Neural cell (in vitro differentiated cells): ENCODE data around the gene GSDMA. TPM values are rescaled to one million over a fixed set of nuclear protein-coding genes. Genes with fewer than 3 reads are reported as not detected.

Experiments used
- H2AFZ ChIP-seq: fragments of 200-600, 300-800 bp; sonication (generic), shearing (Covaris generic); 2 replicates; pipeline ENCODE4 v1.6.0; 2014; ENCODE audit warnings: low read depth, mild to moderate bottlenecking, antibody characterized with exemption, low read length, moderate library complexity
- H3F3A ChIP-seq: fragments of 200-600 bp; shearing (Covaris generic); 2 replicates; pipeline ENCODE4 v1.6.1; 2016; ENCODE audit warnings: mild to moderate bottlenecking, moderate library complexity, mixed read lengths, antibody characterized with exemption, low read length; ENCODE audit not compliant: insufficient read depth, poor library complexity, severe bottlenecking
- H3K27ac ChIP-seq: fragments of 200-600, 300-800 bp; sonication (generic), shearing (Covaris generic); 2 replicates; pipeline ENCODE4 v1.5.1; 2014; ENCODE audit warnings: mild to moderate bottlenecking, low read length, moderate library complexity
- H3K27me3 ChIP-seq: fragments of 300-800, 200-600 bp; sonication (generic), shearing (Covaris generic); 2 replicates; pipeline ENCODE4 v1.6.0; 2014; ENCODE audit warnings: mild to moderate bottlenecking, low read depth, low read length, moderate library complexity; ENCODE audit not compliant: insufficient read depth
- H3K36me3 ChIP-seq: fragments of 300-800, 200-600 bp; sonication (generic), shearing (Covaris generic); 2 replicates; pipeline ENCODE4 v1.5.1; 2014; ENCODE audit warnings: mild to moderate bottlenecking, antibody characterized with exemption, low read length, moderate library complexity; ENCODE audit not compliant: insufficient read depth
- H3K4me2 ChIP-seq: fragments of 300-800, 200-600 bp; sonication (generic), shearing (Covaris generic); 2 replicates; pipeline ENCODE4 v1.6.0; 2014; ENCODE audit warnings: mild to moderate bottlenecking, low read length
- H3K4me3 ChIP-seq: fragments of 300-800, 200-600 bp; sonication (generic), shearing (Covaris generic); 2 replicates; pipeline ENCODE4 v1.5.1; 2014; ENCODE audit warnings: mild to moderate bottlenecking, low read length, moderate library complexity
- H3K79me2 ChIP-seq: fragments of 200-600 bp; shearing (Covaris generic); replicated peaks from 2 replicates; pipeline ENCODE4 v1.6.0; 2014; ENCODE audit warnings: mild to moderate bottlenecking, low read length, moderate library complexity; ENCODE audit not compliant: insufficient read depth
- H3K9ac ChIP-seq: fragments of 300-800, 200-600 bp; sonication (generic), shearing (Covaris generic); 2 replicates; pipeline ENCODE4 v1.6.1; 2016; ENCODE audit warnings: mild to moderate bottlenecking, low read length, mixed read lengths
- H3K9me2 ChIP-seq: fragments of 200-600 bp; shearing (Covaris generic); 2 replicates; pipeline ENCODE4 v1.6.1; 2016; ENCODE audit warnings: mild to moderate bottlenecking, low read length, mixed read lengths; ENCODE audit not compliant: insufficient read depth
- H3K9me3 ChIP-seq: fragments of 200-600, 300-800 bp; sonication (generic), shearing (Covaris generic); 2 replicates; pipeline ENCODE4 v1.6.1; 2016; ENCODE audit warnings: mild to moderate bottlenecking, mixed run types, low read length, moderate library complexity, mixed read lengths
- H4K20me1 ChIP-seq: fragments of 200-600 bp; shearing (Covaris generic); 2 replicates; pipeline ENCODE4 v1.6.1; 2016; ENCODE audit warnings: mild to moderate bottlenecking, mixed run types; ENCODE audit not compliant: insufficient read depth
- EP300 ChIP-seq: fragments of 450-650 bp; conservative IDR thresholded peaks from 2 replicates; pipeline ENCODE4 v1.6.1; 2014; ENCODE audit warnings: antibody characterized with exemption, mild to moderate bottlenecking, moderate library complexity; ENCODE audit not compliant: poor library complexity, severe bottlenecking
- EZH2 ChIP-seq: fragments of 200-600, 300-800 bp; shearing (Covaris generic), sonication (generic); IDR thresholded peaks from 2 replicates; pipeline ENCODE4 v1.6.1; 2014; ENCODE audit warnings: antibody characterized with exemption, low read length, borderline replicate concordance, mild to moderate bottlenecking; ENCODE audit not compliant: insufficient read depth, poor library complexity, severe bottlenecking
- MXI1 ChIP-seq: fragments of 450-650 bp; conservative IDR thresholded peaks from 2 replicates; pipeline ENCODE4 v1.6.1; 2014; ENCODE audit warnings: antibody characterized with exemption, mild to moderate bottlenecking; ENCODE audit not compliant: poor library complexity, severe bottlenecking
- POLR2AphosphoS5 ChIP-seq: IDR thresholded peaks from 2 replicates; pipeline ENCODE4 v1.6.1; 2012
- RAD21 ChIP-seq: fragments of 450-650 bp; conservative IDR thresholded peaks from 2 replicates; pipeline ENCODE4 v1.6.1; 2014; ENCODE audit warnings: antibody characterized with exemption, mild to moderate bottlenecking, moderate library complexity
- SMC3 ChIP-seq: fragments of 450-650 bp; conservative IDR thresholded peaks from 2 replicates; pipeline ENCODE4 v1.6.1; 2014; ENCODE audit warnings: antibody characterized with exemption, mild to moderate bottlenecking, moderate library complexity; ENCODE audit not compliant: poor library complexity
- TAF1 ChIP-seq: IDR thresholded peaks from 2 replicates; pipeline ENCODE4 v1.6.1; 2012; ENCODE audit warnings: low read depth
- polyA plus RNA-seq: library from polyadenylated mRNA; depleted of rRNA; stranded (reverse); fragments of >200 nt; gene quantifications from 2 replicates; pipeline ENCODE4 v1.2.3, GENCODE V29; 2014
- TF ChIP-seq, protein P1 (sequence below): IDR thresholded peaks from 2 replicates; pipeline ENCODE4 v1.6.1; 2012; ENCODE audit warnings: borderline replicate concordance
- TF ChIP-seq, protein P2 (sequence below): fragments of 450-650 bp; IDR thresholded peaks from 2 replicates; pipeline ENCODE4 v1.5.1; 2014; ENCODE audit warnings: antibody characterized with exemption, mild to moderate bottlenecking, moderate library complexity; ENCODE audit not compliant: poor library complexity, severe bottlenecking

Gene GSDMA
- polyA plus RNA-seq, 1 donor from 2014 or later: not detected

DNA sequence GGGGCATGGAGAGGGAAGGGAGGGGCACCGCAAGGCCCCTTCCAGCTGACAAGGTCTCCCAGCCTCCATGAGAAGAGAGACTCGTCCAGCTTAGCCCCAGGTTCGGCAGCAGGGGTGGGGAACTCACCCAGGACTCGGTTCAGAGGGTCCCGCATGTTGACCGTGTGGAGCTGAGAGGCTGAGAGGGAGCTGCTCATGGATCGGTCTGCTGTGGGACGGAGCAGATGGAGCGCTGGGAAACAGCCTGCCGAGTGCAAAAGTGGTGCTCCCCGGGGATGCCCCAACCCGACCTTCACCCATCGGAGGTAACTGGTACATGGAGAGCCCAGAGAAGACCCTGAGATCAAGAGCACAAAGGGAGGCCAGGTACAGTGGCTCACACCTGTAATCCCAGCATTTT, 57.3 kb downstream of the GSDMA start:
- Histone ChIP-seq H3F3A (no peaks in the 10 kb centered on the region), H4K20me1 (no peaks in the 10 kb centered on the region), H2AFZ (no peak overlapping the region), H3K4me2 (no peak overlapping the region), H3K9me3 (no peaks in the 10 kb centered on the region), H3K79me2 (no peaks in the 10 kb centered on the region), H3K9ac (no peak overlapping the region), H3K4me3 (no peak overlapping the region), H3K27ac (no peak overlapping the region), H3K9me2 (no peaks in the 10 kb centered on the region), H3K36me3 (no peaks in the 10 kb centered on the region), H3K27me3 (no peaks in the 10 kb centered on the region)
- TF ChIP-seq POLR2AphosphoS5 (no peak), MXI1 (no peak), EP300 (no peak), EZH2 (no peak), RAD21 (no peak), SMC3 (no peak), TAF1 (no peak)
- TF ChIP-seq, protein P1, sequence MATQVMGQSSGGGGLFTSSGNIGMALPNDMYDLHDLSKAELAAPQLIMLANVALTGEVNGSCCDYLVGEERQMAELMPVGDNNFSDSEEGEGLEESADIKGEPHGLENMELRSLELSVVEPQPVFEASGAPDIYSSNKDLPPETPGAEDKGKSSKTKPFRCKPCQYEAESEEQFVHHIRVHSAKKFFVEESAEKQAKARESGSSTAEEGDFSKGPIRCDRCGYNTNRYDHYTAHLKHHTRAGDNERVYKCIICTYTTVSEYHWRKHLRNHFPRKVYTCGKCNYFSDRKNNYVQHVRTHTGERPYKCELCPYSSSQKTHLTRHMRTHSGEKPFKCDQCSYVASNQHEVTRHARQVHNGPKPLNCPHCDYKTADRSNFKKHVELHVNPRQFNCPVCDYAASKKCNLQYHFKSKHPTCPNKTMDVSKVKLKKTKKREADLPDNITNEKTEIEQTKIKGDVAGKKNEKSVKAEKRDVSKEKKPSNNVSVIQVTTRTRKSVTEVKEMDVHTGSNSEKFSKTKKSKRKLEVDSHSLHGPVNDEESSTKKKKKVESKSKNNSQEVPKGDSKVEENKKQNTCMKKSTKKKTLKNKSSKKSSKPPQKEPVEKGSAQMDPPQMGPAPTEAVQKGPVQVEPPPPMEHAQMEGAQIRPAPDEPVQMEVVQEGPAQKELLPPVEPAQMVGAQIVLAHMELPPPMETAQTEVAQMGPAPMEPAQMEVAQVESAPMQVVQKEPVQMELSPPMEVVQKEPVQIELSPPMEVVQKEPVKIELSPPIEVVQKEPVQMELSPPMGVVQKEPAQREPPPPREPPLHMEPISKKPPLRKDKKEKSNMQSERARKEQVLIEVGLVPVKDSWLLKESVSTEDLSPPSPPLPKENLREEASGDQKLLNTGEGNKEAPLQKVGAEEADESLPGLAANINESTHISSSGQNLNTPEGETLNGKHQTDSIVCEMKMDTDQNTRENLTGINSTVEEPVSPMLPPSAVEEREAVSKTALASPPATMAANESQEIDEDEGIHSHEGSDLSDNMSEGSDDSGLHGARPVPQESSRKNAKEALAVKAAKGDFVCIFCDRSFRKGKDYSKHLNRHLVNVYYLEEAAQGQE: no peak
- TF ChIP-seq, protein P2, sequence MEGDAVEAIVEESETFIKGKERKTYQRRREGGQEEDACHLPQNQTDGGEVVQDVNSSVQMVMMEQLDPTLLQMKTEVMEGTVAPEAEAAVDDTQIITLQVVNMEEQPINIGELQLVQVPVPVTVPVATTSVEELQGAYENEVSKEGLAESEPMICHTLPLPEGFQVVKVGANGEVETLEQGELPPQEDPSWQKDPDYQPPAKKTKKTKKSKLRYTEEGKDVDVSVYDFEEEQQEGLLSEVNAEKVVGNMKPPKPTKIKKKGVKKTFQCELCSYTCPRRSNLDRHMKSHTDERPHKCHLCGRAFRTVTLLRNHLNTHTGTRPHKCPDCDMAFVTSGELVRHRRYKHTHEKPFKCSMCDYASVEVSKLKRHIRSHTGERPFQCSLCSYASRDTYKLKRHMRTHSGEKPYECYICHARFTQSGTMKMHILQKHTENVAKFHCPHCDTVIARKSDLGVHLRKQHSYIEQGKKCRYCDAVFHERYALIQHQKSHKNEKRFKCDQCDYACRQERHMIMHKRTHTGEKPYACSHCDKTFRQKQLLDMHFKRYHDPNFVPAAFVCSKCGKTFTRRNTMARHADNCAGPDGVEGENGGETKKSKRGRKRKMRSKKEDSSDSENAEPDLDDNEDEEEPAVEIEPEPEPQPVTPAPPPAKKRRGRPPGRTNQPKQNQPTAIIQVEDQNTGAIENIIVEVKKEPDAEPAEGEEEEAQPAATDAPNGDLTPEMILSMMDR: no peak

DNA sequence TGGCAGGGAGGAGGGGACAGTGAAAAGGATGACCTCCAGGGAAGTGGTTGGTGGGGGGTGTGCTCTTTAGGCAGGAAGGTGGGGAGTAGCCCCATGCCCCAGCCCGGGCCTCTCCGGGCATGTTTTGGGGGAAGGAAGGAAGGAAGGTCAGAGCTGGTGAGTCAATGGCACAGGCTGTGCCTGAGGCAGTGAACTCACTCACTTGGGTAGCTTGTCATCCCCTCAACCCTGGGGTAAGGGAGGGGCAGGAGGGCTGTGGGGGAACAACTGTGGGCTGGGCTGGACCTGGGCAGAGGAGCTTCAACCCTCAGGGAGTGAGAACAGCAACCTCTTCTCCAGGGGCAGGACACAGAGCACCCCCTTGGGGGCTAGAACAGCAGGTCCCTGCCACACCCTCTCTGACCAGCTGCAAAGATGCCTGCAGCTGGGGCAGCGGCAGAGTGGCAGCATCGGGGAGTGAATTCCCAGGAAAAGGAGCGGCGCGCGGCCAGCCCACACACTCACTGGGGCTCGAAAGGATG, 58.7 kb downstream of the GSDMA start:
- Histone ChIP-seq H4K20me1 (no peaks in the 10 kb centered on the region), H3K9me2 (no peaks in the 10 kb centered on the region), H3K9me3 (no peaks in the 10 kb centered on the region), H2AFZ (no peak overlapping the region), H3K27ac (no peak overlapping the region), H3K36me3 (no peaks in the 10 kb centered on the region), H3K27me3 (no peaks in the 10 kb centered on the region), H3K4me3 (no peak overlapping the region), H3K4me2 (no peak overlapping the region), H3F3A (no peaks in the 10 kb centered on the region), H3K79me2 (no peaks in the 10 kb centered on the region), H3K9ac (no peak overlapping the region)
- TF ChIP-seq SMC3 (no peak), RAD21 (no peak), TAF1 (no peak), EP300 (no peak), POLR2AphosphoS5 (no peak), EZH2 (no peak), MXI1 (no peak)
- TF ChIP-seq, protein P2: no peak
- TF ChIP-seq, protein P1: no peak
